Hepatocyte (in vitro differentiated cells): ENCODE results near the gene CRIM1. TPM values are rescaled to one million over a fixed set of nuclear protein-coding genes. Genes with fewer than 3 reads are reported as not detected.

ENCODE experiments used
- DNase-seq: peaks from one replicate; pipeline ENCODE4 v3.0.0-alpha.2; 2016; ENCODE audit warnings: low spot score
- H2AFZ ChIP-seq: fragments of 200-600 bp; sonication (generic); 2 replicates; pipeline ENCODE4 v1.6.0; 2016; ENCODE audit warnings: antibody characterized with exemption, mild to moderate bottlenecking
- H3K27ac ChIP-seq: fragments of 200-600 bp; sonication (generic); 2 replicates; pipeline ENCODE4 v1.5.1; 2016; ENCODE audit warnings: mild to moderate bottlenecking
- H3K27me3 ChIP-seq: fragments of 200-600 bp; sonication (generic); 2 replicates; pipeline ENCODE4 v1.6.1; 2016
- H3K36me3 ChIP-seq: fragments of 200-600 bp; sonication (generic); replicated peaks from 2 replicates; pipeline ENCODE4 v1.5.1; 2016; ENCODE audit warnings: low read depth; ENCODE audit not compliant: insufficient read depth
- H3K4me1 ChIP-seq: fragments of 200-600 bp; sonication (generic); 2 replicates; pipeline ENCODE4 v1.5.1; 2016; ENCODE audit warnings: mild to moderate bottlenecking, moderate library complexity; ENCODE audit not compliant: insufficient read depth
- H3K4me2 ChIP-seq: fragments of 200-600 bp; sonication (generic); 2 replicates; pipeline ENCODE4 v1.6.0; 2016
- H3K4me3 ChIP-seq: fragments of 200-600 bp; sonication (generic); 2 replicates; pipeline ENCODE4 v1.5.1; 2016; ENCODE audit warnings: mild to moderate bottlenecking
- H3K79me2 ChIP-seq: fragments of 200-600 bp; sonication (generic); 2 replicates; pipeline ENCODE4 v1.6.0; 2017; ENCODE audit warnings: mild to moderate bottlenecking
- H3K9me2 ChIP-seq: fragments of 200-600 bp; sonication (generic); replicated peaks from 2 replicates; pipeline ENCODE4 v1.6.0; 2017; ENCODE audit warnings: mild to moderate bottlenecking; ENCODE audit not compliant: insufficient read depth
- H3K9me3 ChIP-seq: fragments of 200-600 bp; sonication (generic); 2 replicates; pipeline ENCODE4 v1.5.1; 2016; ENCODE audit warnings: low read depth, mild to moderate bottlenecking
- H4K20me1 ChIP-seq: fragments of 200-600 bp; sonication (generic); 2 replicates; pipeline ENCODE4 v1.6.0; 2016; ENCODE audit warnings: mild to moderate bottlenecking; ENCODE audit not compliant: insufficient read depth, poor library complexity, severe bottlenecking
- EZH2 ChIP-seq: fragments of 200-600 bp; sonication (generic); IDR thresholded peaks from 2 replicates; pipeline ENCODE4 v1.6.1; 2016; ENCODE audit warnings: antibody characterized with exemption, mild to moderate bottlenecking, borderline replicate concordance
- EZH2phosphoT487 ChIP-seq: fragments of 200-600 bp; sonication (generic); IDR thresholded peaks from one replicate; pipeline ENCODE4 v1.6.1; 2018; ENCODE audit warnings: antibody characterized with exemption, mild to moderate bottlenecking, low read depth, moderate library complexity; ENCODE audit not compliant: unreplicated experiment, severe bottlenecking
- WGBS: methylation state at CpG from one replicate; pipeline ENCODE4 v1.1.6; 2016; ENCODE audit warnings: low lambda C conversion rate; ENCODE audit errors: missing lambda C conversion rate; 5-methylcytosine and 5-hydroxymethylcytosine counted together
- polyA plus RNA-seq: library from polyadenylated mRNA; unstranded; fragments of >200 nt; fragmentation: Nextera tagmentation; extraction: Ambion mirVana; gene quantifications from 2 replicates; pipeline ENCODE4 v1.2.1, GENCODE V29; 2016
- total RNA-seq: library from RNA; depleted of rRNA; stranded (reverse); fragments of >200 nt; gene quantifications from 2 replicates; pipeline ENCODE4 v1.2.3, GENCODE V29; 2014
- TF ChIP-seq, protein P1 (sequence below): fragments of 200-600 bp; sonication (generic); IDR thresholded peaks from 2 replicates; pipeline ENCODE4 v1.5.1; 2016; ENCODE audit warnings: antibody characterized with exemption, mild to moderate bottlenecking; ENCODE audit not compliant: poor library complexity

The CRIM1 gene
- total and polyA plus RNA-seq, 2 experiments from 2014 or later, result 23.0 to 40.8 TPM

DNA sequence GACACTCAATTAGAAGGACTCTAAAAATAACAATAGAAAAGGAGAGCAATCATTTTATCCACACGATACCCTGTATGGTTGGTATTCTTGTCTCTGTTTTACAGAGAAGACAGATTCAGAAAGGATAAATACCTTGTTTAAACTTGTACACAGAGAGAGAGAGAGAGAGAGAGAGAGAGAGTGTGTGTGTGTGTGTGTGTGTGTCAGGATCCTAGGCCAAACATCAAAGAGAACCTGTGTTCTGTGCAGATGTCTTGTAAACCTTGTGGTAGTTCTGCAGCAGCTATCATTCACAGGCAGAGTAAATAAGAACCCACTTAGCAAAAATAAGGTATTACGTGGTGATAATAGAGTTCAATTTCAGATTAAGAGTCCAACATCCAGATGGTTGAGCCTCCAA lies 4.3 kb upstream of the CRIM1 start:
- no peaks in the 10 kb centered on the region for H3K36me3 ChIP-seq
- no peaks in the 10 kb centered on the region for H3K9me3 ChIP-seq
- H3K79me2 ChIP-seq, result peaks cover under 1% of the 10 kb centered on the region
- H3K4me3 ChIP-seq, result no peak overlapping the region
- no peaks in the 10 kb centered on the region for H3K9me2 ChIP-seq
- no peak overlapping the region for H2AFZ ChIP-seq
- H3K4me2 ChIP-seq, result no peak overlapping the region
- no peak for TF ChIP-seq EZH2phosphoT487
- TF ChIP-seq, protein P1, sequence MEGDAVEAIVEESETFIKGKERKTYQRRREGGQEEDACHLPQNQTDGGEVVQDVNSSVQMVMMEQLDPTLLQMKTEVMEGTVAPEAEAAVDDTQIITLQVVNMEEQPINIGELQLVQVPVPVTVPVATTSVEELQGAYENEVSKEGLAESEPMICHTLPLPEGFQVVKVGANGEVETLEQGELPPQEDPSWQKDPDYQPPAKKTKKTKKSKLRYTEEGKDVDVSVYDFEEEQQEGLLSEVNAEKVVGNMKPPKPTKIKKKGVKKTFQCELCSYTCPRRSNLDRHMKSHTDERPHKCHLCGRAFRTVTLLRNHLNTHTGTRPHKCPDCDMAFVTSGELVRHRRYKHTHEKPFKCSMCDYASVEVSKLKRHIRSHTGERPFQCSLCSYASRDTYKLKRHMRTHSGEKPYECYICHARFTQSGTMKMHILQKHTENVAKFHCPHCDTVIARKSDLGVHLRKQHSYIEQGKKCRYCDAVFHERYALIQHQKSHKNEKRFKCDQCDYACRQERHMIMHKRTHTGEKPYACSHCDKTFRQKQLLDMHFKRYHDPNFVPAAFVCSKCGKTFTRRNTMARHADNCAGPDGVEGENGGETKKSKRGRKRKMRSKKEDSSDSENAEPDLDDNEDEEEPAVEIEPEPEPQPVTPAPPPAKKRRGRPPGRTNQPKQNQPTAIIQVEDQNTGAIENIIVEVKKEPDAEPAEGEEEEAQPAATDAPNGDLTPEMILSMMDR, result no peak
- no peak for TF ChIP-seq EZH2
- no peaks in the 10 kb centered on the region for H4K20me1 ChIP-seq
- 74% methylated on average over 2 of the region's 2 CpGs for WGBS
- DNase-seq, result no peak
- no peak overlapping the region for H3K27ac ChIP-seq
- no peaks in the 10 kb centered on the region for H3K27me3 ChIP-seq
- no peaks in the 10 kb centered on the region for H3K4me1 ChIP-seq

GRCh38 chr2:36351736-36352349 lies 3.7 kb upstream of the CRIM1 start:
- WGBS, result 24% methylated on average over 10 of the region's 10 CpGs
- no peaks in the 10 kb centered on the region for H3K9me2 ChIP-seq
- peaks cover 6% of the 10 kb centered on the region for H3K79me2 ChIP-seq
- H3K4me3 ChIP-seq, result no peak overlapping the region
- H4K20me1 ChIP-seq, result no peaks in the 10 kb centered on the region
- no peak overlapping the region for H3K27ac ChIP-seq
- no peaks in the 10 kb centered on the region for H3K9me3 ChIP-seq
- TF ChIP-seq, protein P1, result peak; percentile 62
- no peak for TF ChIP-seq EZH2
- H3K4me2 ChIP-seq, result no peak overlapping the region
- no peaks in the 10 kb centered on the region for H3K36me3 ChIP-seq
- no peak overlapping the region for H2AFZ ChIP-seq
- no peaks in the 10 kb centered on the region for H3K27me3 ChIP-seq
- H3K4me1 ChIP-seq, result no peaks in the 10 kb centered on the region
- DNase-seq, result peak; percentile 67

GRCh38 chr2:36352701-36353100 lies 2.9 kb upstream of the CRIM1 start:
- H3K4me3 ChIP-seq, result no peak overlapping the region
- H3K9me2 ChIP-seq, result no peaks in the 10 kb centered on the region
- no peaks in the 10 kb centered on the region for H3K9me3 ChIP-seq
- peaks cover 13% of the 10 kb centered on the region for H3K79me2 ChIP-seq
- TF ChIP-seq EZH2 (no peak), EZH2phosphoT487 (no peak)
- TF ChIP-seq, protein P1, result no peak
- H3K27ac ChIP-seq, result no peak overlapping the region
- H3K4me1 ChIP-seq, result no peaks in the 10 kb centered on the region
- H3K36me3 ChIP-seq, result no peaks in the 10 kb centered on the region
- no peaks in the 10 kb centered on the region for H3K27me3 ChIP-seq
- no peak for DNase-seq
- WGBS, result 83% methylated on average over 3 of the region's 3 CpGs
- H4K20me1 ChIP-seq, result no peaks in the 10 kb centered on the region
- no peak overlapping the region for H3K4me2 ChIP-seq
- no peak overlapping the region for H2AFZ ChIP-seq

DNA sequence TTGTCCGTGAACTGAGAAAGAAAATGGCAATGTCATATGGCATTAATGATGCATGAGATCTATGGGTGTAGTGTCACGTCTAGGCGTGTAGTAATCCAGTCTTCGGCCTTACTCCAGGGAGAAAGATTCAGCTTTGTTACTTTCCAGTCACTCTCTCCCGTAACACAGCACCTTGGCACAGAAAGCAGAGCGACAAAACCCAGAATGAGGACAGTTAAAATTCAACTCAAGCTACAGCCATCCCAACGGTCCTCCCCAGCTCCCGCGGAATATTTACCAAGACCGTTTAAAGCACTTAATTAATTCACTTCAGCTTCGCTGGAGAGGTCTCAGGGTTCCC lies 797 bp upstream of the CRIM1 start:
- no peak for TF ChIP-seq EZH2phosphoT487
- TF ChIP-seq, protein P1, result no peak
- TF ChIP-seq EZH2, result no peak
- Histone ChIP-seq H3K4me2 (peak overlapping the region; percentile 85), H3K27ac (peak overlapping the region; percentile 69), H3K79me2 (peaks cover 30% of the 10 kb centered on the region), H3K9me2 (no peaks in the 10 kb centered on the region), H2AFZ (peak overlapping the region; percentile 80), H3K36me3 (no peaks in the 10 kb centered on the region), H3K27me3 (no peaks in the 10 kb centered on the region), H3K4me3 (peak overlapping the region; percentile 94), H4K20me1 (peaks cover 1% of the 10 kb centered on the region), H3K9me3 (no peaks in the 10 kb centered on the region), H3K4me1 (peaks cover 9% of the 10 kb centered on the region)
- DNase-seq, result no peak
- 24% methylated on average over 11 of the region's 11 CpGs for WGBS
